HepG2 (cell line): Measurements from ENCODE around the gene CFAP73. TPM values are rescaled to one million over a fixed set of nuclear protein-coding genes. Genes with fewer than 3 reads are reported as not detected.
A peak's percentile ranks its signal among the peaks of the same experiment; 100 is the strongest.

Experiments used
- ATAC-seq: fragments of 200-7000 bp; cut with Tn5 transposase; 3 replicates; pipeline ENCODE4 v1.9.1; 2020; ENCODE audit warnings: mild to moderate bottlenecking, moderate library complexity
- BruUV-seq: library from RNA; stranded (reverse); fragments of 400-500 nt; replicated peaks from 2 replicates; lab custom pipeline; 2021; lab: Mats Ljungman, UMichigan
- CTCF ChIA-PET: fragments of 300-600 bp; formaldehyde crosslinking; extraction: SDS; loops from one replicate; lab custom pipeline; 2021; ENCODE audit warnings: low total read pairs, inconsistent platforms, low intra/inter-chr PET ratio; lab: Yijun Ruan, JAX
- POLR2A ChIA-PET: fragments of 350-600 bp; sonication (Branson Sonifier 250); formaldehyde crosslinking; loops from one replicate; lab custom pipeline; 2020; ENCODE audit warnings: antibody characterized with exemption, inconsistent platforms; lab: Yijun Ruan, JAX
- DNase-seq: peaks from one replicate; pipeline ENCODE4 v3.0.0-alpha.2; 2015; ENCODE audit warnings: low spot score
- FAIRE-seq: peaks from 3 replicates; lab custom pipeline; 2011; peaks lifted over from hg19 to GRCh38; lab: Jason Lieb, UNC
- H2AFZ ChIP-seq: one replicate; pipeline ENCODE4 v1.6.1; 2011; ENCODE audit warnings: low read length, inconsistent platforms
- H3K27ac ChIP-seq: fragments of 300-600 bp; 3 replicates; pipeline ENCODE4 v1.8.0; 2011; ENCODE audit warnings: mixed run types, mild to moderate bottlenecking, mixed read lengths, low read length, inconsistent platforms; ENCODE audit not compliant: insufficient read depth; ENCODE audit errors: extremely low read length
- H3K27me3 ChIP-seq, 2 experiments: fragments of 200-600 bp in 1 of 2; 2 replicates in 1 of 2; 3 replicates in 1 of 2; pipeline versions ENCODE4 v1.6.0 to v1.8.0; 2011; ENCODE audit warnings: low read length in 2 of 2, mild to moderate bottlenecking in 2 of 2, moderate library complexity in 2 of 2, inconsistent platforms in 1 of 2; ENCODE audit not compliant: insufficient read depth in 2 of 2, control insufficient read depth in 1 of 2
- H3K36me3 ChIP-seq, 2 experiments: fragments of 200-600 bp in 1 of 2; replicated peaks in 1 of 2; 2 replicates in 1 of 2; 3 replicates in 1 of 2; pipeline versions ENCODE4 v1.5.1 to v1.8.0; 2011; ENCODE audit warnings: low read length in 2 of 2, inconsistent platforms in 1 of 2; ENCODE audit not compliant: insufficient read depth in 2 of 2, control insufficient read depth in 1 of 2
- H3K4me1 ChIP-seq: 2 replicates; pipeline ENCODE4 v1.5.1; 2012; ENCODE audit warnings: low read length, inconsistent platforms; ENCODE audit not compliant: insufficient read depth
- H3K4me2 ChIP-seq: 2 replicates; pipeline ENCODE4 v1.6.0; 2011; ENCODE audit warnings: low read depth, low read length, inconsistent platforms
- H3K4me3 ChIP-seq, 3 experiments: fragments of 200-600 bp in 1 of 3; sonication (generic), shearing (Covaris generic) in 1 of 3; replicated peaks in 1 of 3; 2 replicates each; pipeline ENCODE4 v1.5.1; 2011 to 2016; ENCODE audit warnings: low read length in 3 of 3, inconsistent platforms in 2 of 3, low read depth in 2 of 3, mild to moderate bottlenecking in 2 of 3, control low read depth in 1 of 3, mixed read lengths in 1 of 3; ENCODE audit not compliant: insufficient read depth in 1 of 3
- H3K79me2 ChIP-seq: one replicate; pipeline ENCODE4 v1.6.1; 2011; ENCODE audit warnings: low read length, inconsistent platforms; ENCODE audit not compliant: insufficient read depth
- H3K9ac ChIP-seq: 2 replicates; pipeline ENCODE4 v1.6.0; 2011; ENCODE audit warnings: mild to moderate bottlenecking, low read depth, low read length, inconsistent platforms; ENCODE audit not compliant: insufficient read depth
- H3K9me3 ChIP-seq: 2 replicates; pipeline ENCODE4 v1.5.1; 2012; ENCODE audit warnings: mild to moderate bottlenecking, low read length
- H4K20me1 ChIP-seq: 2 replicates; pipeline ENCODE4 v1.6.0; 2011; ENCODE audit warnings: inconsistent platforms, mild to moderate bottlenecking, low read length, moderate library complexity; ENCODE audit not compliant: insufficient read depth
- AGO2 ChIP-seq: fragments of 200-400 bp; formaldehyde crosslinking; optimal IDR thresholded peaks from 2 replicates; pipeline ENCODE3; 2017; ENCODE audit warnings: mild to moderate bottlenecking, low read depth, low read length, moderate library complexity
- ASH2L ChIP-seq: fragments of 300-600, 200-600 bp; sonication (generic); IDR thresholded peaks from 2 replicates; pipeline ENCODE4 v1.7.0; 2017; ENCODE audit warnings: low read depth, mild to moderate bottlenecking, moderate library complexity, mixed read lengths, low read length; ENCODE audit not compliant: insufficient read length
- CENPT ChIP-seq: sonication (generic); formaldehyde crosslinking; IDR thresholded peaks from 2 replicates; pipeline ENCODE4 v1.8.0; 2022; ENCODE audit warnings: low read depth, mild to moderate bottlenecking, moderate library complexity, missing genetic modification reagents
- CREB1 ChIP-seq, 2 experiments: fragments of 450-650 bp in 1 of 2; IDR thresholded peaks; 2 replicates each; pipeline ENCODE4 v1.6.1; 2016 to 2017; ENCODE audit warnings: control low read depth in 1 of 2, mild to moderate bottlenecking in 1 of 2, missing compliant biosample characterization in 1 of 2, missing genetic modification characterization in 1 of 2
- HDAC1 ChIP-seq: sonication (generic); formaldehyde crosslinking; IDR thresholded peaks from 2 replicates; pipeline ENCODE4 v1.5.1; 2020; ENCODE audit warnings: mild to moderate bottlenecking, missing genetic modification reagents
- KLF13 ChIP-seq: sonication (generic); formaldehyde crosslinking; IDR thresholded peaks from 2 replicates; pipeline ENCODE4 v1.4.0; 2020; ENCODE audit warnings: mild to moderate bottlenecking, missing genetic modification reagents
- NFIC ChIP-seq: IDR thresholded peaks from 2 replicates; pipeline ENCODE4 v1.6.1; 2012; ENCODE audit warnings: mild to moderate bottlenecking, low read length, inconsistent platforms
- NONO ChIP-seq, 2 experiments: fragments of 450-650 bp in 1 of 2; sonication (generic) in 1 of 2; formaldehyde crosslinking in 1 of 2; IDR thresholded peaks in 1 of 2; conservative IDR thresholded peaks in 1 of 2; 2 replicates each; pipeline versions ENCODE4 v1.6.1 to v1.8.0; 2017 to 2022; ENCODE audit warnings: mild to moderate bottlenecking in 1 of 2, missing genetic modification reagents in 1 of 2, moderate library complexity in 1 of 2
- ZNF326 ChIP-seq: sonication (generic); formaldehyde crosslinking; IDR thresholded peaks from 2 replicates; pipeline ENCODE4 v1.4.0; 2020; ENCODE audit warnings: missing genetic modification reagents, borderline replicate concordance
- ZNF7 ChIP-seq: IDR thresholded peaks from 2 replicates; pipeline ENCODE4 v1.6.1; 2016; ENCODE audit warnings: missing biosample characterization, missing genetic modification reagents
- ZSCAN29 ChIP-seq: sonication (generic); formaldehyde crosslinking; conservative IDR thresholded peaks from 2 replicates; pipeline ENCODE4 v1.4.0; 2020; ENCODE audit warnings: mild to moderate bottlenecking, missing genetic modification reagents
- WGBS: methylation state at CpG from one replicate; pipeline ENCODE4 v1.1.6; 2017; ENCODE audit warnings: low lambda C conversion rate; 5-methylcytosine and 5-hydroxymethylcytosine counted together
- in situ Hi-C: cut with HindIII; loops from 2 replicates; pipeline ENCODE4 v1.10.0; 2017; ENCODE audit warnings: low pct_unique_long_range_greater_than_20kb; ENCODE audit not compliant: extremely low pct_ligation_motif_present
- intact Hi-C: fragments of 100-400 bp; cut with micrococcal nuclease; formaldehyde crosslinking; loops from one replicate; pipeline ENCODE4 v1.10.0; 2022; ENCODE audit not compliant: unreplicated experiment
- polyA plus RNA-seq, 8 experiments: library from polyadenylated mRNA; depleted of rRNA in 3 of 8; stranded (reverse) in 7 of 8; unstranded in 1 of 8; fragments of >200 nt; fragmentation: Illumina TruSeq in 4 of 8; extraction: Trizol in 4 of 8; gene quantifications; 2 replicates each; pipeline versions ENCODE4 v1.2.1 to v1.2.3, GENCODE V29; 2011 to 2016; ENCODE audit warnings: low read depth in 4 of 8, missing spikeins in 1 of 8, mixed read lengths in 1 of 8; ENCODE audit not compliant: insufficient read depth in 1 of 8
- total RNA-seq, 5 experiments: library from RNA; depleted of rRNA; stranded (reverse); fragments of >200 nt; fragmentation: Illumina TruSeq; extraction: Trizol; gene quantifications; 2 replicates each; pipeline ENCODE4 v1.2.3, GENCODE V29; 2016; ENCODE audit warnings: low read depth in 1 of 5
- TF ChIP-seq, protein P1 (sequence below): sonication (generic); IDR thresholded peaks from 2 replicates; pipeline ENCODE4 v1.6.1; 2016; ENCODE audit warnings: low read depth, borderline replicate concordance
- TF ChIP-seq, protein P2 (sequence below): sonication (generic); formaldehyde crosslinking; IDR thresholded peaks from 2 replicates; pipeline ENCODE4 v1.8.1; 2023; ENCODE audit warnings: mild to moderate bottlenecking, inconsistent platforms, moderate library complexity, missing genetic modification reagents, borderline replicate concordance
- TF ChIP-seq, protein P3 (sequence below): IDR thresholded peaks from 2 replicates; pipeline ENCODE4 v1.6.1; 2016; ENCODE audit warnings: mild to moderate bottlenecking, missing biosample characterization, missing genetic modification reagents
- TF ChIP-seq, protein P4 (sequence below): sonication (generic); formaldehyde crosslinking; IDR thresholded peaks from 2 replicates; pipeline ENCODE4 v1.5.1; 2020; ENCODE audit warnings: mild to moderate bottlenecking, missing genetic modification reagents, moderate library complexity

CFAP73 gene
- total and polyA plus RNA-seq, 2 of the 13 experiments (the other 11 are each of a cell fraction or from before 2014, with no cell fraction given) = not detected

DNA sequence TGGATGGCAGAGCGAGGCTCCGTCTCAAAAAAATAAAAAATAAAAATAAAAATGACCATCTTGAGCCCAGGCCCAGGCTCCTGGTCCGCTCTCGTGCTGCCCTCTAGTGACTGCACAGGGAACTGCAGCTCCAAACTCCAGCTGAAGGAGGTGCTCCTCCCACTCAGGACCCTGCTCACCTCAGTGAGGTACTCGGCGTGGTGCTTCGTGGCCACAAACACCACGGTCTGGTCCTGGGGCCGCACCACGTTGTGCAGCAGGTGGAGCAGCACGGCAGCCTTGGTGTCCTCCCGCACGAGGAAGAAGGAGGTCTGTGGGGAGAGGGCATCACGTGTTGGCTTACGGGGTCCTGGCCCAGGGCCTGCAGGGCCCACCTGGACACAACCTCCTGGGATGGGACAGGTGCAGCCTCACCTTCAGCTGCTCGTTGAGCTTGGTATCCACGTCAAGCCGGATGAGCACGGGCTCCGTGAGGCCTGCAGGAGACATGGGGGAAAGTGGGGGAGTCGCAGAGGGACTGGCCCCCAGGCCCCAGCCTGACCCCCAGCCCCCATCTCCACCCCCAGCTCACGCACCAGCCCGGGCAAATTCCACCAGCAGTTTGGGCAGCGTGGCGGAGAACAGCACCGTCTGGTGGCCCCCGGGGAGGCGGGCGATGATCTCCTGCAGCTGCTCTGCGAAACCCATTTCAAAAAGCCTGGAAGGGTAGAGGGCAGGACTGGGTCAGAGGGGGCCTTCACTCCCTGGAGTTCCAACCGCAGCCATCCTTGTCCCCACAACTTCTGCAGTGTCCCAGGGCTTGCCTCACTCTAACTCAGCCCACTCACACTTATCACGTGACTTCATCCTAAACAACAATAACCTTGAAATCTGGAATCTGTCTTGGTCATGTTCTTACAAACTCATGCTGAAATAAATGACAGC, 25.2 kb downstream of the CFAP73 start:
- FAIRE-seq (peak; percentile 83), DNase-seq (peak; percentile 33), ATAC-seq (peak; percentile 87)
- Histone ChIP-seq H3K9me3 (no peaks in the 10 kb centered on the region), H2AFZ (no peak overlapping the region), H3K4me1 (no peaks in the 10 kb centered on the region), H3K27ac (no peak overlapping the region), H3K4me2 (no peak overlapping the region), H3K36me3 (peaks cover 53 to 82% of the 10 kb centered on the region in 2 experiments), H3K9ac (no peak overlapping the region), H4K20me1 (peaks cover 4% of the 10 kb centered on the region; the same call in 1 of the 2 replicates), H3K79me2 (no peaks in the 10 kb centered on the region), H3K4me3 (no peak overlapping the region), H3K27me3 (no peaks in the 10 kb centered on the region)
- BruUV-seq = no TSS peak
- CTCF ChIA-PET = interaction anchor here (2.3 kb wide), 1 partner anchor 126 kb away, joined by 20 read pairs; no protein-coding TSS in a partner anchor
- in situ Hi-C loops = no loop called here
- WGBS = 57% methylated on average over 17 of the region's 32 CpGs
- POLR2A ChIA-PET = interaction anchor here (0.6 to 2.6 kb wide), 3 partner anchors 8 to 15 kb away, joined by 3 to 14 read pairs (median 3); partner anchors contain the start of genes DDX54 and RITA1
- intact Hi-C loops = loop anchor here (2.0 kb wide), 1 partner anchor 126 kb away; no protein-coding TSS in a partner anchor
- TF ChIP-seq AGO2 = peak; percentile 65
- TF ChIP-seq, protein P1, sequence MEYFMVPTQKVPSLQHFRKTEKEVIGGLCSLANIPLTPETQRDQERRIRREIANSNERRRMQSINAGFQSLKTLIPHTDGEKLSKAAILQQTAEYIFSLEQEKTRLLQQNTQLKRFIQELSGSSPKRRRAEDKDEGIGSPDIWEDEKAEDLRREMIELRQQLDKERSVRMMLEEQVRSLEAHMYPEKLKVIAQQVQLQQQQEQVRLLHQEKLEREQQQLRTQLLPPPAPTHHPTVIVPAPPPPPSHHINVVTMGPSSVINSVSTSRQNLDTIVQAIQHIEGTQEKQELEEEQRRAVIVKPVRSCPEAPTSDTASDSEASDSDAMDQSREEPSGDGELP = peak; percentile 47; the same call in 1 of the 2 replicates
- no peak for TF ChIP-seq HDAC1
- no peak for TF ChIP-seq CREB1 (IDR thresholded peaks at IDR 0.05)
- no peak for TF ChIP-seq CREB1 (CRISPR knock-in tag; IDR thresholded peaks at IDR 0.05)
- TF ChIP-seq ASH2L = no peak
- TF ChIP-seq, protein P2, sequence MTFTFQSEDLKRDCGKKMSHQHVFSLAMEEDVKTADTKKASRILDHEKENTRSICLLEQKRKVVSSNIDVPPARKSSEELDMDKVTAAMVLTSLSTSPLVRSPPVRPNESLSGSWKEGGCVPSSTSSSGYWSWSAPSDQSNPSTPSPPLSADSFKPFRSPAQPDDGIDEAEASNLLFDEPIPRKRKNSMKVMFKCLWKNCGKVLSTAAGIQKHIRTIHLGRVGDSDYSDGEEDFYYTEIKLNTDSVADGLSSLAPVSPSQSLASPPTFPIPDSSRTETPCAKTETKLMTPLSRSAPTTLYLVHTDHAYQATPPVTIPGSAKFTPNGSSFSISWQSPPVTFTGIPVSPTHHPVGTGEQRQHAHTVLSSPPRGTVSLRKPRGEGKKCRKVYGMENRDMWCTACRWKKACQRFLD (CRISPR knock-in tag) = no peak
- TF ChIP-seq ZNF326 (CRISPR knock-in tag) = no peak
- TF ChIP-seq, protein P3, sequence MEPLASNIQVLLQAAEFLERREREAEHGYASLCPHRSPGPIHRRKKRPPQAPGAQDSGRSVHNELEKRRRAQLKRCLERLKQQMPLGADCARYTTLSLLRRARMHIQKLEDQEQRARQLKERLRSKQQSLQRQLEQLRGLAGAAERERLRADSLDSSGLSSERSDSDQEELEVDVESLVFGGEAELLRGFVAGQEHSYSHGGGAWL (CRISPR knock-in tag) = 0 out of 2 replicates have a peak, but pooled peaks have one; percentile 32
- TF ChIP-seq ZSCAN29 (CRISPR knock-in tag) = no peak
- TF ChIP-seq NONO (IDR thresholded peaks at IDR 0.05) = no peak
- TF ChIP-seq NONO (CRISPR knock-in tag; conservative IDR thresholded peaks at IDR 0.05) = 0 out of 2 replicates have a peak, but pooled peaks have one; percentile 29
- TF ChIP-seq CENPT (CRISPR knock-in tag) = no peak
- TF ChIP-seq, protein P4, sequence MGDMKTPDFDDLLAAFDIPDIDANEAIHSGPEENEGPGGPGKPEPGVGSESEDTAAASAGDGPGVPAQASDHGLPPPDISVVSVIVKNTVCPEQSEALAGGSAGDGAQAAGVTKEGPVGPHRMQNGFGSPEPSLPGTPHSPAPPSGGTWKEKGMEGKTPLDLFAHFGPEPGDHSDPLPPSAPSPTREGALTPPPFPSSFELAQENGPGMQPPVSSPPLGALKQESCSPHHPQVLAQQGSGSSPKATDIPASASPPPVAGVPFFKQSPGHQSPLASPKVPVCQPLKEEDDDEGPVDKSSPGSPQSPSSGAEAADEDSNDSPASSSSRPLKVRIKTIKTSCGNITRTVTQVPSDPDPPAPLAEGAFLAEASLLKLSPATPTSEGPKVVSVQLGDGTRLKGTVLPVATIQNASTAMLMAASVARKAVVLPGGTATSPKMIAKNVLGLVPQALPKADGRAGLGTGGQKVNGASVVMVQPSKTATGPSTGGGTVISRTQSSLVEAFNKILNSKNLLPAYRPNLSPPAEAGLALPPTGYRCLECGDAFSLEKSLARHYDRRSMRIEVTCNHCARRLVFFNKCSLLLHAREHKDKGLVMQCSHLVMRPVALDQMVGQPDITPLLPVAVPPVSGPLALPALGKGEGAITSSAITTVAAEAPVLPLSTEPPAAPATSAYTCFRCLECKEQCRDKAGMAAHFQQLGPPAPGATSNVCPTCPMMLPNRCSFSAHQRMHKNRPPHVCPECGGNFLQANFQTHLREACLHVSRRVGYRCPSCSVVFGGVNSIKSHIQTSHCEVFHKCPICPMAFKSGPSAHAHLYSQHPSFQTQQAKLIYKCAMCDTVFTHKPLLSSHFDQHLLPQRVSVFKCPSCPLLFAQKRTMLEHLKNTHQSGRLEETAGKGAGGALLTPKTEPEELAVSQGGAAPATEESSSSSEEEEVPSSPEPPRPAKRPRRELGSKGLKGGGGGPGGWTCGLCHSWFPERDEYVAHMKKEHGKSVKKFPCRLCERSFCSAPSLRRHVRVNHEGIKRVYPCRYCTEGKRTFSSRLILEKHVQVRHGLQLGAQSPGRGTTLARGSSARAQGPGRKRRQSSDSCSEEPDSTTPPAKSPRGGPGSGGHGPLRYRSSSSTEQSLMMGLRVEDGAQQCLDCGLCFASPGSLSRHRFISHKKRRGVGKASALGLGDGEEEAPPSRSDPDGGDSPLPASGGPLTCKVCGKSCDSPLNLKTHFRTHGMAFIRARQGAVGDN = peak; percentile 45; the same call in 1 of the 2 replicates
- TF ChIP-seq KLF13 = no peak
- TF ChIP-seq NFIC = no peak
- no peak for TF ChIP-seq ZNF7 (CRISPR knock-in tag)
